Type B pancreatic cell (in vitro differentiated cells): ENCODE results near the gene RTEL1. TPM values are rescaled to one million over a fixed set of nuclear protein-coding genes. Genes with fewer than 3 reads are reported as not detected.

Source experiments
- DNase-seq: peaks from one replicate; pipeline ENCODE4 v3.0.0; 2021; ENCODE audit warnings: mixed read lengths; ENCODE audit not compliant: unreplicated experiment; ENCODE audit errors: extremely low spot score
- H3K27ac Mint-ChIP-seq: 2 replicates; pipeline ENCODE4 v1.8.0; 2021; ENCODE audit warnings: mild to moderate bottlenecking, mixed read lengths
- H3K27me3 Mint-ChIP-seq: 2 replicates; pipeline ENCODE4 v1.8.0; 2021; ENCODE audit warnings: mixed read lengths
- H3K36me3 Mint-ChIP-seq: 2 replicates; pipeline ENCODE4 v1.8.0; 2021; ENCODE audit warnings: mixed read lengths
- H3K4me1 Mint-ChIP-seq: one replicate; pipeline ENCODE4 v1.8.0; 2021; ENCODE audit warnings: mixed read lengths; ENCODE audit not compliant: unreplicated experiment
- H3K4me3 Mint-ChIP-seq: 2 replicates; pipeline ENCODE4 v1.8.0; 2021; ENCODE audit warnings: mild to moderate bottlenecking, mixed read lengths
- H3K9me3 Mint-ChIP-seq: 2 replicates; pipeline ENCODE4 v1.8.0; 2021; ENCODE audit warnings: mixed read lengths
- CTCF ChIP-seq: fragments of 200-600 bp; sonication (generic); conservative IDR thresholded peaks from 2 replicates; pipeline ENCODE4 v1.5.0; 2021; ENCODE audit warnings: antibody characterized with exemption, mild to moderate bottlenecking
- total RNA-seq: library from RNA; stranded (reverse); gene quantifications from 2 replicates; pipeline ENCODE4 v1.2.1, GENCODE V29; 2021; ENCODE audit warnings: low replicate concordance

The RTEL1 gene
- total RNA-seq, 1 donor from 2014 or later: 39.2 TPM

- H3K4me3 Mint-ChIP-seq: no peak overlapping the region
- TF ChIP-seq CTCF: no peak
- H3K36me3 Mint-ChIP-seq: no peaks in the 10 kb centered on the region
- no peak for DNase-seq
- no peaks in the 10 kb centered on the region for H3K27me3 Mint-ChIP-seq
- H3K27ac Mint-ChIP-seq: no peak overlapping the region
- H3K4me1 Mint-ChIP-seq: no peaks in the 10 kb centered on the region
- no peaks in the 10 kb centered on the region for H3K9me3 Mint-ChIP-seq
Observed at GRCh38 chr20:63687419-63688178, 29.5 kb downstream of the RTEL1 start.

- Mint-ChIP-seq H3K36me3 (no peaks in the 10 kb centered on the region), H3K4me1 (no peaks in the 10 kb centered on the region), H3K9me3 (no peaks in the 10 kb centered on the region), H3K27me3 (no peaks in the 10 kb centered on the region), H3K4me3 (no peak overlapping the region), H3K27ac (no peak overlapping the region)
- DNase-seq: no peak
- no peak for TF ChIP-seq CTCF
Observed at GRCh38 chr20:63688228-63689045, 30.3 kb downstream of the RTEL1 start.

- Mint-ChIP-seq H3K9me3 (no peaks in the 10 kb centered on the region), H3K36me3 (no peaks in the 10 kb centered on the region), H3K27ac (no peak overlapping the region), H3K27me3 (no peaks in the 10 kb centered on the region), H3K4me3 (no peak overlapping the region), H3K4me1 (no peaks in the 10 kb centered on the region)
- no peak for DNase-seq
- TF ChIP-seq CTCF: no peak
Observed at GRCh38 chr20:63689046-63690002, 31.2 kb downstream of the RTEL1 start.

- no peaks in the 10 kb centered on the region for H3K4me1 Mint-ChIP-seq
- no peaks in the 10 kb centered on the region for H3K9me3 Mint-ChIP-seq
- no peaks in the 10 kb centered on the region for H3K36me3 Mint-ChIP-seq
- no peak for DNase-seq
- H3K27me3 Mint-ChIP-seq: no peaks in the 10 kb centered on the region
- H3K4me3 Mint-ChIP-seq: no peak overlapping the region
- TF ChIP-seq CTCF: no peak
- no peak overlapping the region for H3K27ac Mint-ChIP-seq
Observed at GRCh38 chr20:63690003-63690897, 32.1 kb downstream of the RTEL1 start.
